HG03442 (cell line): ENCODE measurements around the gene AOPEP.

Experiments
- ATAC-seq: cut with Tn5 transposase; IDR thresholded peaks from one replicate; pipeline ENCODE4 v1.9.1; 2021; ENCODE audit warnings: mild to moderate bottlenecking, moderate library complexity; ENCODE audit not compliant: unreplicated experiment

Gene AOPEP

GRCh38 chr9:94911986-94912635, 185.6 kb downstream of the AOPEP start:
- no peak for ATAC-seq

- no peak for ATAC-seq
Observed at GRCh38 chr9:94912700-94913249, 186.3 kb downstream of the AOPEP start.

- ATAC-seq, result no peak
Observed at GRCh38 chr9:94913550-94913949, 187.1 kb downstream of the AOPEP start.

- no peak for ATAC-seq
Observed at GRCh38 chr9:94915476-94916450, 189.3 kb downstream of the AOPEP start.

- no peak for ATAC-seq
Observed at GRCh38 chr9:94916956-94917355, 190.5 kb downstream of the AOPEP start.

GRCh38 chr9:94918038-94918753, 191.7 kb downstream of the AOPEP start:
- peak; percentile 50 for ATAC-seq

GRCh38 chr9:94919376-94920098, 193.0 kb downstream of the AOPEP start:
- ATAC-seq, result no peak

GRCh38 chr9:94920420-94921091, 194.1 kb downstream of the AOPEP start:
- no peak for ATAC-seq

GRCh38 chr9:94921092-94921471, 194.6 kb downstream of the AOPEP start:
- no peak for ATAC-seq

GRCh38 chr9:94921656-94922055, 195.2 kb downstream of the AOPEP start:
- no peak for ATAC-seq

- ATAC-seq, result no peak
Observed at GRCh38 chr9:94922098-94922607, 195.7 kb downstream of the AOPEP start.

- ATAC-seq, result no peak
Observed at GRCh38 chr9:94922691-94923107, 196.2 kb downstream of the AOPEP start.

- no peak for ATAC-seq
Observed at GRCh38 chr9:94923326-94924089, 197.0 kb downstream of the AOPEP start.

GRCh38 chr9:94925751-94926430, 199.4 kb downstream of the AOPEP start:
- ATAC-seq, result no peak

- no peak for ATAC-seq
Observed at GRCh38 chr9:94926431-94926800, 199.9 kb downstream of the AOPEP start.

GRCh38 chr9:94927048-94927761, 200.7 kb downstream of the AOPEP start:
- ATAC-seq, result no peak

GRCh38 chr9:94927762-94928670, 201.5 kb downstream of the AOPEP start:
- no peak for ATAC-seq
